Left renal cortex interstitium (tissue), 4 donors: Measurements from ENCODE around the gene AVP. TPM values are rescaled to one million over a fixed set of nuclear protein-coding genes. Genes with fewer than 3 reads are reported as not detected.
"Not testable (repeated sequence)": the region's sequence is repeated elsewhere in the genome, so short reads cannot be mapped to it uniquely, and the experiment has no call there.

Experiments
- DNase-seq, 4 donors: peaks; one replicate each; pipeline ENCODE4 v3.0.0-alpha.2; 2013; ENCODE audit warnings: low read depth in 4 of 4, low spot score in 2 of 4, missing footprints in 1 of 4
- polyA plus RNA-seq, 4 donors: library from polyadenylated mRNA; unstranded; fragments of 120-200 nt; gene quantifications; one replicate each; pipeline ENCODE4 v1.2.1, GENCODE V29; 2013; ENCODE audit not compliant: insufficient read length in 4 of 4

The AVP gene
- polyA plus RNA-seq = under 1 TPM in 3 of 4 donors, not detected in 1; 0.31 to 0.63 (median 0.46) TPM

GRCh38 chr20:3084283-3084985 lies at the start of gene AVP:
AVP (minus strand) TSS chr20:3084724; CDS start chr20:3084674, 50 bp downstream.
- DNase-seq = no peak

- no peak for DNase-seq
Observed at GRCh38 chr20:3134151-3134550, 49.6 kb upstream of the AVP start.

- DNase-seq = no peak
Observed at GRCh38 chr20:3133155-3133554, 48.6 kb upstream of the AVP start.

- no peak for DNase-seq
Observed at GRCh38 chr20:3130051-3130600, 45.6 kb upstream of the AVP start.

GRCh38 chr20:3129094-3129493 lies 44.6 kb upstream of the AVP start:
- no peak for DNase-seq

GRCh38 chr20:3128275-3128984 lies 43.9 kb upstream of the AVP start:
- DNase-seq = no peak

GRCh38 chr20:3126527-3126859 lies 42.0 kb upstream of the AVP start:
- DNase-seq = no peak

GRCh38 chr20:3125776-3126526 lies 41.4 kb upstream of the AVP start:
- not testable (repeated sequence) for DNase-seq

- not testable (repeated sequence) for DNase-seq
Observed at GRCh38 chr20:3124773-3125560, 40.4 kb upstream of the AVP start.

- DNase-seq = not testable (repeated sequence)
Observed at GRCh38 chr20:3124163-3124562, 39.6 kb upstream of the AVP start.

- DNase-seq = no peak
Observed at GRCh38 chr20:3123542-3123941, 39.0 kb upstream of the AVP start.

GRCh38 chr20:3121955-3122610 lies 37.6 kb upstream of the AVP start:
- no peak for DNase-seq

- no peak for DNase-seq
Observed at GRCh38 chr20:3121271-3121911, 36.9 kb upstream of the AVP start.

GRCh38 chr20:3119044-3119443 lies 34.5 kb upstream of the AVP start:
- no peak for DNase-seq

GRCh38 chr20:3117839-3118379 lies 33.4 kb upstream of the AVP start:
- peak; percentile 7 to 44 (median 23) for DNase-seq

- DNase-seq = no peak
Observed at GRCh38 chr20:3116341-3116740, 31.8 kb upstream of the AVP start.

GRCh38 chr20:3115190-3116107 lies 30.9 kb upstream of the AVP start:
- DNase-seq = peak in 2 of 4 donors; percentile 24 to 32

- no peak for DNase-seq
Observed at GRCh38 chr20:3111995-3112394, 27.5 kb upstream of the AVP start.
